Mesendoderm (in vitro differentiated cells): ENCODE data around the gene SPATA19.

Experiments used
- DNase-seq: peaks from one replicate; pipeline ENCODE4 v3.0.0; 2013
- H2AK5ac ChIP-seq: 2 replicates; pipeline ENCODE4 v1.6.1; 2013; ENCODE audit warnings: low read length, inconsistent platforms
- H2BK120ac ChIP-seq: 2 replicates; pipeline ENCODE4 v1.6.1; 2013; ENCODE audit warnings: low read depth, mild to moderate bottlenecking, low read length, moderate library complexity, mixed read lengths
- H2BK15ac ChIP-seq: replicated peaks from 2 replicates; pipeline ENCODE4 v1.6.1; 2013; ENCODE audit warnings: low read depth, mild to moderate bottlenecking, moderate library complexity
- H2BK5ac ChIP-seq: 2 replicates; pipeline ENCODE4 v1.6.1; 2013; ENCODE audit warnings: low read length, inconsistent platforms
- H3K18ac ChIP-seq: 2 replicates; pipeline ENCODE4 v1.6.1; 2013; ENCODE audit warnings: mild to moderate bottlenecking, low read length, mixed read lengths
- H3K23ac ChIP-seq: one replicate; pipeline ENCODE4 v1.6.1; 2013; ENCODE audit warnings: low read length
- H3K27ac ChIP-seq: 2 replicates; pipeline ENCODE4 v1.5.1; 2013; ENCODE audit warnings: low read depth, mild to moderate bottlenecking, inconsistent platforms, low read length, moderate library complexity
- H3K27me3 ChIP-seq: 2 replicates; pipeline ENCODE4 v1.6.1; 2013; ENCODE audit warnings: low read length, control low read depth, mild to moderate bottlenecking, inconsistent platforms; ENCODE audit not compliant: insufficient read depth, poor library complexity
- H3K36me3 ChIP-seq: 2 replicates; pipeline ENCODE4 v1.6.1; 2013; ENCODE audit warnings: low read length, inconsistent platforms; ENCODE audit not compliant: control insufficient read depth, insufficient read depth
- H3K4ac ChIP-seq: one replicate; pipeline ENCODE4 v1.6.1; 2013; ENCODE audit warnings: low read depth, mild to moderate bottlenecking, low read length, moderate library complexity
- H3K4me1 ChIP-seq: 2 replicates; pipeline ENCODE4 v1.6.1; 2013; ENCODE audit warnings: low read depth, low read length, inconsistent platforms; ENCODE audit not compliant: control insufficient read depth
- H3K4me2 ChIP-seq: 2 replicates; pipeline ENCODE4 v1.6.1; 2013; ENCODE audit warnings: low read length
- H3K4me3 ChIP-seq: 2 replicates; pipeline ENCODE4 v1.5.1; 2013; ENCODE audit warnings: mild to moderate bottlenecking, low read length
- H3K56ac ChIP-seq: one replicate; pipeline ENCODE4 v1.6.1; 2013; ENCODE audit warnings: low read length
- H3K79me1 ChIP-seq: 2 replicates; pipeline ENCODE4 v1.6.1; 2013; ENCODE audit warnings: low read length, inconsistent platforms
- H3K79me2 ChIP-seq: 2 replicates; pipeline ENCODE4 v1.6.1; 2013; ENCODE audit warnings: mild to moderate bottlenecking, low read length; ENCODE audit not compliant: control insufficient read depth, insufficient read depth
- H3K9ac ChIP-seq: 2 replicates; pipeline ENCODE4 v1.6.1; 2013; ENCODE audit warnings: low read length, inconsistent platforms
- H4K5ac ChIP-seq: one replicate; pipeline ENCODE4 v1.6.1; 2013; ENCODE audit warnings: low read length
- H4K8ac ChIP-seq: one replicate; pipeline ENCODE4 v1.6.1; 2013; ENCODE audit warnings: low read depth, mild to moderate bottlenecking, control low read depth, low read length, moderate library complexity
- WGBS: extraction: QIAGEN DNeasy Blood & Tissue Kit; methylation state at CpG from one replicate; pipeline ENCODE4 v1.1.7; 2013; ENCODE audit warnings: low lambda C conversion rate, missing lambda C conversion rate; ENCODE audit not compliant: insufficient coverage; ENCODE audit errors: extremely low coverage; 5-methylcytosine and 5-hydroxymethylcytosine counted together

The SPATA19 gene

DNA sequence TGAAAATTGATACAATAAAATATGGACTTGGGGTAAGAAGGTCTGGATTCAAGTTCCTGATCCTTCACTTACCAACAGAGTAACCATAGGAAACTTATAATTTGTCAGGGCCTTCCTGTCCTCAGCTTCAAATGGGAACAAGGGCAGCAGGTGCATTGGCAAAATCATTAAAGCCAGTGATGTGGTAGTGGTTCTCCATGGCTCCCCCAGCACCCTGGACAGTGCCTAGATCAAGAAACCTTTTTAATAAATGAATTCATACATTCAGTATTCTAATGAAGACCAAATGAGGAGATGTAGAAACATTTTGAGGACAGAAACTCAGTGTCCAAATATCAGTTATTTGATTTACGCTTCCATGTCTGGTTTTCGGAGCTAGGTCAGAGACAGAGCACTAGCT, 51.1 kb downstream of the SPATA19 start:
- Histone ChIP-seq H2AK5ac (no peak overlapping the region), H4K8ac (no peak overlapping the region), H3K4me2 (no peak overlapping the region), H3K18ac (no peak overlapping the region), H3K27ac (no peak overlapping the region), H3K4me3 (no peak overlapping the region), H2BK120ac (no peak overlapping the region), H3K27me3 (no peaks in the 10 kb centered on the region), H2BK15ac (no peak overlapping the region), H2BK5ac (no peak overlapping the region), H4K5ac (no peak overlapping the region), H3K4ac (no peak overlapping the region), H3K79me2 (no peaks in the 10 kb centered on the region), H3K79me1 (no peaks in the 10 kb centered on the region), H3K36me3 (no peaks in the 10 kb centered on the region), H3K9ac (no peak overlapping the region), H3K56ac (no peak overlapping the region), H3K4me1 (no peaks in the 10 kb centered on the region), H3K23ac (no peak overlapping the region)
- DNase-seq = no peak
- no CpG with 5 or more reads among the region's 2 CpGs for WGBS

DNA sequence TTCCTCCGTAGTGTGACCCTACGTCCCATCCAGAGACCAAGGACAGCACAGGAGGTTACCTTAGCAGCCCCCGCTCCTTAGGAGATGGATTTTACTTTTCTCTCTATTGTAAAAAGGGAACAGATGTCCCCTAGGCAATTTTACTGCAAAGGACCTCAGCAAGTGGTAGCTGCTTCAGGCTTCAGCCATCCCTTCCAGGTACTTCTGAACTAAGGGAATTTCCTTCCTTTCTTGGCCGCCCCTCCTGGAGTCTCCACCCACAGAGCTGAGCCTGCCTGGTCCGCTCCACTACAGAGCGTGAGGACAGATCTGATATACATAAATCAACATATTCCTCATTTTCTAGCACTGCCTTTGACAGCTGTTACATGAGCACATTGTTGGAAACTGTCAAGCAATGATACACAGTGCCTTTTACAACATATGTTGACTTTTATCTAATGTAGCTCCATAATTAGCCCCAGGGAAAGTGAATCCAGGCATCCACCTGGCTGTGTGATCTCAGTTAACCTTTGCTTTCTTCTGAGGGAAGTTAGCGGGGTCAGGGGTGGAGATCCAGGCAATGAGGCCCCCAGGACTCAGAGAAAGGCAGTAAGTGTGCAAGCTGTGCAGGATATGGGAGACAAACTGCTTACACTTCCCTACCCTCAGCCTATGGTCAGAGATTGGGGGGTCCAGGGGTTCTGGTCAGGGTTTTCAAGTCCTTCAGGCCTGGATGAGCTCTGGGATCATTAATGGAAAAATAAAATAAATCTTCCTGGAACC, 51.9 kb downstream of the SPATA19 start:
- H3K79me1 ChIP-seq = no peaks in the 10 kb centered on the region
- no peak overlapping the region for H3K18ac ChIP-seq
- no peak overlapping the region for H2BK5ac ChIP-seq
- no peak overlapping the region for H3K9ac ChIP-seq
- H2BK120ac ChIP-seq = no peak overlapping the region
- H4K5ac ChIP-seq = no peak overlapping the region
- no peak overlapping the region for H2AK5ac ChIP-seq
- no peak overlapping the region for H3K23ac ChIP-seq
- no peak overlapping the region for H3K4me3 ChIP-seq
- H3K4me1 ChIP-seq = no peaks in the 10 kb centered on the region
- no peaks in the 10 kb centered on the region for H3K27me3 ChIP-seq
- WGBS = no CpG with 5 or more reads among the region's 7 CpGs
- no peaks in the 10 kb centered on the region for H3K79me2 ChIP-seq
- H3K4me2 ChIP-seq = no peak overlapping the region
- no peak overlapping the region for H4K8ac ChIP-seq
- H3K36me3 ChIP-seq = no peaks in the 10 kb centered on the region
- H3K27ac ChIP-seq = no peak overlapping the region
- no peak overlapping the region for H3K56ac ChIP-seq
- no peak overlapping the region for H2BK15ac ChIP-seq
- no peak overlapping the region for H3K4ac ChIP-seq
- no peak for DNase-seq

DNA sequence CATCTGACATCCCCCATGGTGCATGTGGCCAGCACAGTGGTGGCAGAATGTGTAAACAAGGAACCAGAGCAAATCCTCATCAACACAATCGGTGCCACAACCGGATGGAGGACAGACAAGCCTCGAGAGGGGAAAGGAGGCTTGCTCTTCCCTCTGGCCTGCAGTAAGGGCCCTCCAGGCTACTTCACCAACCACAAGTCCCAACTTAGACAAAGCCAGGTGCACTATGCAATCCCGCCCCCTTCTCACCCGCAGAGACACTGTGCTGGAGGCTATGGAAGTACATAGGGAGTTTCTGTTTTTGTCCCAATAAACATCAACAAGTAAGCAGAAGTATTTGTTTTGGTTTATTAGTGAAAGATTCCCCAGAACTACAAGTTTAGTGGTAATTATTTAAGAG, 54.3 kb downstream of the SPATA19 start:
- Histone ChIP-seq H3K23ac (no peak overlapping the region), H2BK5ac (no peak overlapping the region), H2AK5ac (no peak overlapping the region), H3K27ac (no peak overlapping the region), H4K5ac (no peak overlapping the region), H3K27me3 (no peaks in the 10 kb centered on the region), H3K79me2 (no peaks in the 10 kb centered on the region), H3K36me3 (no peaks in the 10 kb centered on the region), H2BK120ac (no peak overlapping the region), H3K18ac (no peak overlapping the region), H3K4me1 (no peaks in the 10 kb centered on the region), H4K8ac (no peak overlapping the region), H3K56ac (no peak overlapping the region), H3K4me3 (no peak overlapping the region), H3K9ac (no peak overlapping the region), H2BK15ac (no peak overlapping the region), H3K4ac (no peak overlapping the region), H3K79me1 (no peaks in the 10 kb centered on the region), H3K4me2 (no peak overlapping the region)
- peak; percentile 23 for DNase-seq
- WGBS = no CpG with 5 or more reads among the region's 5 CpGs
